NCI-H748 treated with DMSO at 0.1 percent for 48 hours (cell line): ENCODE data around the gene ALDH3B1.

Source experiments
- DNase-seq: peaks from one replicate; lab custom pipeline; 2025; lab: John Stamatoyannopoulos, UW

The ALDH3B1 gene

DNA sequence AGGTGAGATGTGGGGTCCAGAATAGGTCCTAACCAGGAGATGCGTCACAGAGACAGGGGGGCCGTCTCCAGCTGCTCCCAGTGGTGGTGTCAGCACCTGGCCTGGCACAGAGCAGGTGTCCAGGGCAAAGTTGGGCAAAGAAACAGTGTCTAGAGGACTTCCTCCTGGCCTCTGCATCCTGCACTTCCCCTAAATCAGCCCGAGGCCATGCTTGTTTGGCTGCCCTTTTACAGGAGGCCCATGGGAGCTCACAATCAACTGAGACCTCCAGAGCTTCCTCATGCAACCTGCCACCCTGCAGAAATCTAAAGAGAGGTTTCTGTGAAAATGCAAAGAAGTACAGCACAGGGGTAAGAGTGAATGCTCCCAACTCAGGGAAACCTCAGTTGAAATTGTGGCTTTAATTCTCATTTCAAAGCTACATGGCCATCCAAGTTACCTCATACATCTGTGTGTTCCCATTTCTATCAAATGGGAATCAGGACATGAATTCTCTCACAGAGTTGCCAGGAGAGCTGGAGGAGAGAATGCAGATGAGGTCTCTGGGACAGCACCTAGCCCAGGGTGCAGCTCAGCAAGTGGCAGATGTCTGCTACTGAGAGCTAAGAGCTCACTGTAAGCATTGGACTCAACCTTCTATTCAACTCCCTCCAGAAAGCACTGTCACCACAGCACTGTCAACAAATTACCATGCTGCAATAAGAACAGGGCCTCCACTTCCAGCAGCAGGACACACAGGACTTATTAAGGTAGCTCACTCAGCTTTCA is 61.3 kb downstream of the ALDH3B1 start:
- DNase-seq: no peak

DNA sequence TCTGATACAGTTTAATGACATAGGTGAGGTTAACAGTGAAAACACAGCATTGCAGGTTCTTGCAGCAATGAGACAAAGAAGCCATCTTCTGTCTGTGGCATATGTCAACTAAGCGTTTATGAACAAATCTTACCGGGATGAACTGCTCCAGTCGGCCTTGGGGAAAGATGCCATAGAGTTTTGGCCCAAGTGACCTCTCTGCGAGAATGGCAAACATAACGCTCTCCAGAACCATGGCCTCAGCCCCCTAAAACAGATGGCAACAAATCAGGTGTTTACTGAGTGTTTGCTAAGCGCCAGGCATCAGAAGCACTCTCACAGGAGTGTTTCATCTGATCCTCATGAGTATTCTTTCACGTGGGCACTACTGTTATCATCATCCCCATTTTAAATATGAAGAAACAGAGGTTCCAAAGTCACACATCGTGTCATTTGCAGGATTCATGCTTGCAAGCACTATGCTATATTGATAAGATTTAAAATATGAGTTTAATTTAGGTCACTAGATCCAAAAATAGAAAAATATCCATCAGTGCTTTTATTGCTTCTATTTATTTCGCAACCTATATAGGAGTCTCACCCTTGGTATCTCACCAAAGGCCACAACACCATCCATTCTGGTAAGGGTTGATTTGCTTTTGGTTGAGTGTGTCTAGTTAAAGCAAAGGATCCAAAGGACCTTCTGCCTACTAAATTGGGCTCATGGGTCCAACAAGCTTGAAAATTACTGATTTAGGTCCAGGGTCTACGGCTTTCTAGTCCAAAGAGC is 64.6 kb downstream of the ALDH3B1 start:
- no peak for DNase-seq

DNA sequence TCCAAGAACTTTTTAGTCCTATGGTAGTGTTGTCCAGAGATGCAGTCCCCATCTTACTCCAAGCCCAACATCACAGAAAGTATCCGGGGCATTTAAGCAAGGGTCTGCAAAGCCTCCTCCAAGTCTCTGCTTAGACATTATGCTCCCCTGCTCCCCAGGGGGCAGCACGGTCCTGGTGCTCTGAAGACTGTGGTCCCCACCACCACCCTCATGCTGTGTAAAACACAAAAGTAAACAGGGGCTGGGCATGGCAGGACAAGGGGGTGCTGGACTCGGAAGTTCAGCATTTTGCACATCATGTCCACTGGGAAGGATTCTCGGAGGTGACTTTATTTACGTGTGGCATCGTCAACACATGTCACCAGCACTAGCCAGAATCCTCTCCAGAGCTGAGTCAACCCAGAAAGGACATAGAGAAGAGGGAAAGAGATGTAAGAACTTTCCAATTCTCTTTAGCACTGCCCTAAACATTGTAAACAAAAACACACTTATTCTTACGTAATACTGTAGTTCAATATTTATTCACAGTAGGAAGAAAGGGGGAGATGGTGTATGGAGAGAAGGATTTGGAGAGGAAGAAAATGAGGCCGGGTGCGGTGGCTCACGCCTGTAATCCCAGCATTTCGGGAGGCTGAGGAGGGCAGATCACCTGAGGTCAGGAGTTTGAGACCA is 66.4 kb downstream of the ALDH3B1 start:
- DNase-seq: no peak

DNA sequence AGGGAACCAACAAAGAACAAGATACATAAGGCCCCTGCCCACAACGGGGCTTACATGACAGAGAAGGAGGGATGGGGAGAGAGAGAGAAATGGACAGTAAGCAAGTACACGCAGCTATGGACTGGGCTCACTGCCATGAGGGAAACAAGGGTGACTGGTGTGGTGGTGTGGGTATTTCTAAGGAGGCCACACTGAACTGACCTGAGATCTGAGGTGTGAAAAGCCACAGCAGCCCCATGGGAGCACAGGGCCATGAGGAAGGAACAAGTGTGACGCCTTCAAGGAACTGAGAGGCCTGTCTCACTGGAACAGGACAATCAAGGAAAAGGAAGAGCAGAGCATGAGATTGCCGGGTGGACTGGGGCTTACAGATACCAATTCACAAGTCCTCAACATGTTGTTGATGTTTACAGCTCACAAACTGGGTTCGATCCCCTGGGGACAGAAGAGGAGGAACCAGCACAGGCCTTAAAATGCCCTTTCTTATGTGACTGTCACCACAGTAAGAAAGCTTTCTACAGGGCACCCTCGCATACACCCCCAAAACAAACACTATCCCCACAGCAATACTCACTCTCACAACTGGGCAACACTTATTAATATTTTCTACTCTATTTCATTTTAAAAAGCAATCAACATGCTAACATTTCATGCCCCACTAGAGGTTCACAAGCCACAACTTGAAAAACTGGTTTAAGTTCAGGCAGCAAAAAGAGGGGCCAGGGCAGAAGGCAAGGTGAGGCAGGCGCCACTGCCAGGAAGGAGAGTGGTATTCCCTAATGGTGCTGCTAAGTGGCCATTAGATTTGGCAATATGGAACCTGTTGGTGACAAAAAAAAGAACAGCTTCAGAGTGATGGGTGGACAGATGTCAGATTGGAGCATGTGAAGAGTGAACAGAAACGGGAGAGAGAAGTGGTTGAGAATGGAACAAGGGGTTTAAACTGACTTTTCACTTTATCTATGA is 67.8 kb downstream of the ALDH3B1 start:
- DNase-seq: no peak
